HCT116 (cell line): ENCODE results near the gene USP32. TPM values are rescaled to one million over a fixed set of nuclear protein-coding genes. Genes with fewer than 3 reads are reported as not detected.

Experiments
- ATAC-seq: fragments of 200-7000 bp; cut with Tn5 transposase; 2 replicates; pipeline ENCODE4 v1.9.1; 2020; ENCODE audit warnings: mild to moderate bottlenecking, moderate library complexity
- BruUV-seq: library from RNA; stranded (reverse); fragments of 400-500 nt; replicated peaks from 2 replicates; lab custom pipeline; 2021; lab: Mats Ljungman, UMichigan
- CTCF ChIA-PET: fragments of 300-600 bp; sonication (Branson Sonifier 250); formaldehyde crosslinking; loops from one replicate; lab custom pipeline; 2021; ENCODE audit warnings: antibody characterized with exemption; lab: Charles Lee
- POLR2A ChIA-PET: fragments of 300-600, 350-600 bp; sonication (Branson Sonifier 250); formaldehyde crosslinking; loops from one replicate; lab custom pipeline; 2021; ENCODE audit warnings: antibody characterized with exemption; lab: Charles Lee
- RAD21 ChIA-PET, 2 experiments: fragments of 300-600 bp; sonication (Branson Sonifier 250); formaldehyde crosslinking; loops; one replicate each; lab custom pipeline; 2023; ENCODE audit warnings: low total read pairs in 2 of 2; ENCODE audit not compliant: uncharacterized antibody in 2 of 2, unreplicated experiment in 2 of 2, low non-redundant PET in 1 of 2; lab: Charles Lee
- DNase-seq: peaks from one replicate; pipeline ENCODE4 v3.0.0-alpha.2; 2010; ENCODE audit warnings: low read depth, low spot score
- H2AFZ ChIP-seq: fragments of 200-600 bp; shearing (Covaris generic), sonication (generic); 2 replicates; pipeline ENCODE4 v1.6.1; 2017; ENCODE audit warnings: low read depth, mixed run types, mixed read lengths, antibody characterized with exemption, low read length; ENCODE audit not compliant: poor library complexity, severe bottlenecking
- H3K27ac ChIP-seq: 2 replicates; pipeline ENCODE4 v1.5.1; 2012; ENCODE audit warnings: low read depth, low read length
- H3K27me3 ChIP-seq: fragments of 200-600 bp; sonication (generic); 2 replicates; pipeline ENCODE4 v1.6.1; 2016; ENCODE audit warnings: mixed run types, low read length, mixed read lengths; ENCODE audit not compliant: insufficient read depth
- H3K36me3 ChIP-seq, 2 experiments: fragments of 200-500 bp in 1 of 2; fragments of 200-600 bp in 1 of 2; sonication (Bioruptor generic) in 1 of 2; sonication (generic) in 1 of 2; 2 replicates each; pipeline versions ENCODE4 v1.5.1 to v1.6.1; 2014 to 2016; ENCODE audit warnings: low read length in 2 of 2, inconsistent platforms in 1 of 2, mixed read lengths in 1 of 2, mixed run types in 1 of 2; ENCODE audit not compliant: insufficient read depth in 2 of 2, control insufficient read depth in 1 of 2
- H3K4me1 ChIP-seq, 2 experiments: fragments of 200-600 bp in 1 of 2; sonication (generic) in 1 of 2; 2 replicates each; pipeline versions ENCODE4 v1.5.1 to v1.6.1; 2012 to 2017; ENCODE audit warnings: low read length in 2 of 2, inconsistent platforms in 1 of 2, mild to moderate bottlenecking in 1 of 2, mixed read lengths in 1 of 2, mixed run types in 1 of 2, moderate library complexity in 1 of 2; ENCODE audit not compliant: insufficient read depth in 2 of 2, control insufficient read depth in 1 of 2
- H3K4me2 ChIP-seq: fragments of 200-600 bp; sonication (generic); 2 replicates; pipeline ENCODE4 v1.6.1; 2017; ENCODE audit warnings: mixed run types, low read length, mixed read lengths
- H3K4me3 ChIP-seq, 2 experiments: fragments of 200-600 bp in 1 of 2; sonication (generic) in 1 of 2; replicated peaks in 1 of 2; 2 replicates each; pipeline ENCODE4 v1.5.1; 2011 to 2016; ENCODE audit warnings: low read length in 2 of 2, control low read depth in 1 of 2, low read depth in 1 of 2, mild to moderate bottlenecking in 1 of 2, mixed read lengths in 1 of 2, mixed run types in 1 of 2
- H3K79me2 ChIP-seq: fragments of 200-600 bp; sonication (generic); 2 replicates; pipeline ENCODE4 v1.6.1; 2017; ENCODE audit warnings: mild to moderate bottlenecking, mixed run types, low read length, moderate library complexity, mixed read lengths; ENCODE audit not compliant: insufficient read depth
- H3K9ac ChIP-seq: fragments of 200-600 bp; sonication (generic); 2 replicates; pipeline ENCODE4 v1.6.1; 2016; ENCODE audit warnings: low read length, mixed read lengths
- H3K9me2 ChIP-seq: fragments of 200-600 bp; sonication (generic), shearing (Covaris generic); 2 replicates; pipeline ENCODE4 v1.6.1; 2017; ENCODE audit warnings: mixed run types, mild to moderate bottlenecking, moderate library complexity; ENCODE audit not compliant: insufficient read depth
- H3K9me3 ChIP-seq, 2 experiments: fragments of 200-500 bp in 1 of 2; fragments of 200-600 bp in 1 of 2; sonication (Bioruptor generic) in 1 of 2; sonication (generic) in 1 of 2; 2 replicates each; pipeline ENCODE4 v1.6.1; 2014 to 2017; ENCODE audit warnings: low read length in 2 of 2, mixed read lengths in 2 of 2, inconsistent platforms in 1 of 2, low read depth in 1 of 2, mild to moderate bottlenecking in 1 of 2, mixed run types in 1 of 2, moderate library complexity in 1 of 2; ENCODE audit not compliant: control insufficient read depth in 1 of 2, insufficient read depth in 1 of 2
- H4K20me1 ChIP-seq: fragments of 200-600 bp; sonication (generic), shearing (Covaris generic); 2 replicates; pipeline ENCODE4 v1.6.1; 2017; ENCODE audit warnings: mixed run types, mild to moderate bottlenecking, moderate library complexity; ENCODE audit not compliant: insufficient read depth
- ATF3 ChIP-seq: IDR thresholded peaks from 2 replicates; pipeline ENCODE4 v1.6.1; 2012
- CEBPB ChIP-seq: IDR thresholded peaks from 2 replicates; pipeline ENCODE4 v1.6.1; 2012; ENCODE audit warnings: low read depth
- EGR1 ChIP-seq: IDR thresholded peaks from 2 replicates; pipeline ENCODE4 v1.6.1; 2012; ENCODE audit warnings: low read depth
- JUND ChIP-seq: IDR thresholded peaks from 2 replicates; pipeline ENCODE4 v1.6.1; 2012
- POLR2A ChIP-seq: IDR thresholded peaks from 2 replicates; pipeline ENCODE4 v1.7.0; 2011; ENCODE audit warnings: borderline replicate concordance; ENCODE audit not compliant: insufficient read depth, insufficient read length; ENCODE audit errors: extremely low read depth
- POLR2AphosphoS5 ChIP-seq: IDR thresholded peaks from 2 replicates; pipeline ENCODE4 v1.6.1; 2011; ENCODE audit warnings: mild to moderate bottlenecking, low read depth, low read length, moderate library complexity
- RAD21 ChIP-seq: IDR thresholded peaks from 2 replicates; pipeline ENCODE4 v1.6.1; 2012; ENCODE audit warnings: low read depth, mild to moderate bottlenecking
- SIN3A ChIP-seq: IDR thresholded peaks from 2 replicates; pipeline ENCODE4 v1.6.1; 2012; ENCODE audit warnings: low read depth
- SP1 ChIP-seq: IDR thresholded peaks from 2 replicates; pipeline ENCODE4 v1.6.1; 2012; ENCODE audit warnings: low read depth
- SRF ChIP-seq: IDR thresholded peaks from 2 replicates; pipeline ENCODE4 v1.6.1; 2012; ENCODE audit warnings: low read depth
- TCF7L2 ChIP-seq: IDR thresholded peaks from 2 replicates; pipeline ENCODE4 v1.7.0; 2011; ENCODE audit warnings: borderline replicate concordance, inconsistent platforms; ENCODE audit not compliant: insufficient read depth, insufficient read length; ENCODE audit errors: extremely low read depth
- ZFX ChIP-seq: fragments of 450-650 bp; IDR thresholded peaks from 2 replicates; pipeline ENCODE4 v1.6.1; 2017
- ZNF274 ChIP-seq: fragments of 200-500 bp; sonication (Bioruptor generic); IDR thresholded peaks from 2 replicates; pipeline ENCODE4 v1.6.1; 2014; ENCODE audit warnings: mild to moderate bottlenecking, low read depth, low read length, inconsistent platforms
- intact Hi-C: fragments of 100-400 bp; cut with micrococcal nuclease; formaldehyde crosslinking; loops from 2 replicates; pipeline ENCODE4 v1.10.0; 2022
- total RNA-seq: library from RNA; stranded (reverse); gene quantifications from one replicate; pipeline ENCODE4 v1.2.1, GENCODE V29; 2021; ENCODE audit not compliant: unreplicated experiment
- TF ChIP-seq, protein P1 (sequence below): IDR thresholded peaks from 2 replicates; pipeline ENCODE4 v1.6.1; 2011; ENCODE audit warnings: mild to moderate bottlenecking, low read length, moderate library complexity; ENCODE audit not compliant: insufficient replicate concordance; ENCODE audit errors: extremely low read depth
- TF ChIP-seq, protein P2 (sequence below), 3 experiments: fragments of 200-600 bp in 1 of 3; sonication (generic) in 1 of 3; IDR thresholded peaks in 2 of 3; conservative IDR thresholded peaks in 1 of 3; 2 replicates each; pipeline ENCODE4 v1.5.1; 2012 to 2017; ENCODE audit warnings: low read depth in 2 of 3, low read length in 2 of 3, antibody characterized with exemption in 1 of 3, borderline replicate concordance in 1 of 3, control low read depth in 1 of 3, mild to moderate bottlenecking in 1 of 3, mixed read lengths in 1 of 3, mixed run types in 1 of 3, moderate library complexity in 1 of 3; ENCODE audit not compliant: insufficient read depth in 1 of 3

Gene USP32
- total RNA-seq, 1 experiment from 2014 or later, result 67.0 TPM

- Histone ChIP-seq H2AFZ (no peak overlapping the region), H3K79me2 (peaks cover 43% of the 10 kb centered on the region), H3K9me2 (no peaks in the 10 kb centered on the region), H3K4me1 (peaks cover 0 to 6% of the 10 kb centered on the region in 2 experiments; a peak in 1 of 4 replicates), H3K9me3 (no peaks in the 10 kb centered on the region), H3K27ac (no peak overlapping the region), H3K36me3 (no peaks in the 10 kb centered on the region), H4K20me1 (no peaks in the 10 kb centered on the region), H3K27me3 (no peaks in the 10 kb centered on the region), H3K4me2 (no peak overlapping the region), H3K4me3 (no peak overlapping the region), H3K9ac (no peak overlapping the region)
- DNase-seq, result no peak
- ChIA-PET CTCF (no interaction called here), RAD21 (no interaction called here), POLR2A (no interaction called here)
- no peak for ATAC-seq
- BruUV-seq, result no TSS peak
- TF ChIP-seq RAD21, result no peak
- no peak for TF ChIP-seq TCF7L2
- TF ChIP-seq SRF, result no peak
- TF ChIP-seq, protein P1, sequence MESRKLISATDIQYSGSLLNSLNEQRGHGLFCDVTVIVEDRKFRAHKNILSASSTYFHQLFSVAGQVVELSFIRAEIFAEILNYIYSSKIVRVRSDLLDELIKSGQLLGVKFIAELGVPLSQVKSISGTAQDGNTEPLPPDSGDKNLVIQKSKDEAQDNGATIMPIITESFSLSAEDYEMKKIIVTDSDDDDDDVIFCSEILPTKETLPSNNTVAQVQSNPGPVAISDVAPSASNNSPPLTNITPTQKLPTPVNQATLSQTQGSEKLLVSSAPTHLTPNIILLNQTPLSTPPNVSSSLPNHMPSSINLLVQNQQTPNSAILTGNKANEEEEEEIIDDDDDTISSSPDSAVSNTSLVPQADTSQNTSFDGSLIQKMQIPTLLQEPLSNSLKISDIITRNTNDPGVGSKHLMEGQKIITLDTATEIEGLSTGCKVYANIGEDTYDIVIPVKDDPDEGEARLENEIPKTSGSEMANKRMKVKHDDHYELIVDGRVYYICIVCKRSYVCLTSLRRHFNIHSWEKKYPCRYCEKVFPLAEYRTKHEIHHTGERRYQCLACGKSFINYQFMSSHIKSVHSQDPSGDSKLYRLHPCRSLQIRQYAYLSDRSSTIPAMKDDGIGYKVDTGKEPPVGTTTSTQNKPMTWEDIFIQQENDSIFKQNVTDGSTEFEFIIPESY, result no peak
- no peak for TF ChIP-seq SP1
- intact Hi-C loops, result no loop called here
Observed at GRCh38 chr17:60361889-60362288, 30.0 kb downstream of the USP32 start.

- Histone ChIP-seq H3K27me3 (no peaks in the 10 kb centered on the region), H4K20me1 (no peaks in the 10 kb centered on the region), H3K9me3 (no peaks in the 10 kb centered on the region), H3K79me2 (peaks cover 35% of the 10 kb centered on the region), H3K27ac (no peak overlapping the region), H3K4me2 (no peak overlapping the region), H3K9ac (no peak overlapping the region), H3K4me1 (peaks cover 0 to 6% of the 10 kb centered on the region in 2 experiments; a peak in 1 of 4 replicates), H3K9me2 (no peaks in the 10 kb centered on the region), H2AFZ (no peak overlapping the region), H3K36me3 (no peaks in the 10 kb centered on the region), H3K4me3 (no peak overlapping the region)
- ATAC-seq (no peak), DNase-seq (no peak)
- RAD21 ChIA-PET, result no interaction called here
- CTCF ChIA-PET, result no interaction called here
- intact Hi-C loops, result no loop called here
- BruUV-seq, result no TSS peak
- POLR2A ChIA-PET, result no interaction called here
- no peak for TF ChIP-seq JUND
- no peak for TF ChIP-seq ZNF274
- no peak for TF ChIP-seq ATF3
- no peak for TF ChIP-seq RAD21
- TF ChIP-seq, protein P1, result no peak
- TF ChIP-seq POLR2AphosphoS5, result no peak
- TF ChIP-seq ZFX, result no peak
- TF ChIP-seq, protein P2, sequence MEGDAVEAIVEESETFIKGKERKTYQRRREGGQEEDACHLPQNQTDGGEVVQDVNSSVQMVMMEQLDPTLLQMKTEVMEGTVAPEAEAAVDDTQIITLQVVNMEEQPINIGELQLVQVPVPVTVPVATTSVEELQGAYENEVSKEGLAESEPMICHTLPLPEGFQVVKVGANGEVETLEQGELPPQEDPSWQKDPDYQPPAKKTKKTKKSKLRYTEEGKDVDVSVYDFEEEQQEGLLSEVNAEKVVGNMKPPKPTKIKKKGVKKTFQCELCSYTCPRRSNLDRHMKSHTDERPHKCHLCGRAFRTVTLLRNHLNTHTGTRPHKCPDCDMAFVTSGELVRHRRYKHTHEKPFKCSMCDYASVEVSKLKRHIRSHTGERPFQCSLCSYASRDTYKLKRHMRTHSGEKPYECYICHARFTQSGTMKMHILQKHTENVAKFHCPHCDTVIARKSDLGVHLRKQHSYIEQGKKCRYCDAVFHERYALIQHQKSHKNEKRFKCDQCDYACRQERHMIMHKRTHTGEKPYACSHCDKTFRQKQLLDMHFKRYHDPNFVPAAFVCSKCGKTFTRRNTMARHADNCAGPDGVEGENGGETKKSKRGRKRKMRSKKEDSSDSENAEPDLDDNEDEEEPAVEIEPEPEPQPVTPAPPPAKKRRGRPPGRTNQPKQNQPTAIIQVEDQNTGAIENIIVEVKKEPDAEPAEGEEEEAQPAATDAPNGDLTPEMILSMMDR (IDR thresholded peaks at IDR 0.05 in 2 of 3, conservative IDR thresholded peaks at IDR 0.05 in 1 of 3; ENCODE audit: borderline replicate concordance in 1 of 3, insufficient read depth in 1 of 3, low read depth in 2 of 3, low read length in 2 of 3), result no peak
- TF ChIP-seq EGR1, result no peak
- TF ChIP-seq SIN3A, result no peak
- no peak for TF ChIP-seq POLR2A
- no peak for TF ChIP-seq CEBPB
- TF ChIP-seq SP1, result no peak
Observed at GRCh38 chr17:60359415-60359814, 32.5 kb downstream of the USP32 start.
